HG02943 (cell line): Measurements from ENCODE around the gene ACTR3C.
A peak's percentile ranks its signal among the peaks of the same experiment; 100 is the strongest.

Experiments
- ATAC-seq: cut with Tn5 transposase; IDR thresholded peaks from one replicate; pipeline ENCODE4 v1.9.1; 2021; ENCODE audit warnings: mild to moderate bottlenecking, low read depth, moderate library complexity; ENCODE audit not compliant: unreplicated experiment

The ACTR3C gene

GRCh38 chr7:150322833-150323681 is at the start of gene ACTR3C, which contains the start of gene LRRC61:
Gene ACTR3C (minus strand): TSS chr7:150323545. CDS start chr7:150295296, 28,249 bp downstream.
Gene LRRC61 (plus strand): TSS chr7:150323355. CDS start chr7:150336862, 13,507 bp downstream.
- peak; percentile 62 for ATAC-seq

DNA sequence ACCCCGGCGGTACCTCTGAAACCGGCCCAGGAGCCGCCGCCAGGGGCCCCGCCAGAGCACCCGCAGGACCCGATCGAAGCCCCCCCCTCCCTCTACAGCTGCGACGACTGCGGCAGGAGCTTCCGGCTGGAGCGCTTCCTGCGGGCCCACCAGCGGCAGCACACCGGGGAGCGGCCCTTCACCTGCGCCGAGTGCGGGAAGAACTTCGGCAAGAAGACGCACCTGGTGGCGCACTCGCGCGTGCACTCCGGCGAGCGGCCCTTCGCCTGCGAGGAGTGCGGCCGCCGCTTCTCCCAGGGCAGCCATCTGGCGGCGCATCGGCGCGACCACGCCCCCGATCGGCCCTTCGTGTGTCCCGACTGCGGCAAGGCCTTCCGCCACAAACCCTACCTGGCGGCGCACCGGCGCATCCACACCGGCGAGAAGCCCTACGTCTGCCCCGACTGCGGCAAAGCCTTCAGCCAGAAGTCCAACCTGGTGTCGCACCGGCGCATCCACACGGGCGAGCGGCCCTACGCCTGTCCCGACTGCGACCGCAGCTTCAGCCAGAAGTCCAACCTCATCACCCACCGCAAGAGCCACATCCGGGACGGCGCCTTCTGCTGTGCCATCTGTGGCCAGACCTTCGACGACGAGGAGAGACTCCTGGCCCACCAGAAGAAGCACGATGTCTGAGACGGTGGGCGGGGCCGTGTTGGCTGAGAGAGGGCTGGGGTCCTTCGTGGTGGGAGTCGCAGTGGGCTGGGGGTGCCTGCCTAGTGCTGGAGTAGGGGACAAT is 49.1 kb upstream of the ACTR3C start:
- ATAC-seq, result no peak

GRCh38 chr7:150371996-150372270 is 48.6 kb upstream of the ACTR3C start:
- ATAC-seq, result no peak

- no peak for ATAC-seq
Measured at GRCh38 chr7:150371131-150371995, 48.0 kb upstream of the ACTR3C start.

- no peak for ATAC-seq
Measured at GRCh38 chr7:150370612-150371071, 47.3 kb upstream of the ACTR3C start.

DNA sequence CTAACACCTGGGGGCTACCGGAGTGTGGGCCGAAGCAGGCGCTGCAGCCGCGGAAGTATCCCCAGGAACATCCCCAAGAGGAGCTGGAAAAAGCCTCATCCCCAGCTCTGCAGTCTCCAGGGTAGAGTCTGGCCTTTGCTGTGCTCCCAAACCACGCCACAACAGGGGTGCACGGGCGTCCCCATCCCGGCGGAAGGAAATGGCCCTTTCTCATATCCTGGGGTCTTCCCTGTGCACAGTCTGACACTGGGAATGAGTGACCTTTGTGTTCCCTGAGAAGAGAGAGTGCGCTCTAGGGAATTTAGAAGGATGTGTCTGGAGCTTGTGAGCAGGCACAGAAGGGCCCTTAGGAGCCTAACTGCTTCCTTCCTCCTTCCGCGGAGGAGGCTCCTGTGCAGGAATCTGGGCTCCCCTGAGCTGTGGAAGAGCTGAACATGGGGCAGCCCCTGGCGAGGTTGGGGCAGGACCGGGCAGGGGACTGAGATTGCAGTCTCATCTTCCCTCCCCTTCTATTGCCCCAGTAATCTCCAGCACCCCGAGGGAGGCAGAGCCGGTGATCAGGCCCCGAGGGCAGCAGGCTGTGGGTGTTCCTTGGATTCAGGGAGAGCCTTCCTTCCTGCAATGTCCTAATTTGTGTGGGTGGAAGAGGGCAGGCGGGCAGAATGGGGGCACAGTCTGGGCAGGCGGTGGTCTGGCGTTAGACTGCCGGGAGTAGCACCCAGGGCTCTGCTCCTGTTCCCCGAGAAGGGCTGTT is 46.6 kb upstream of the ACTR3C start:
- ATAC-seq, result no peak

DNA sequence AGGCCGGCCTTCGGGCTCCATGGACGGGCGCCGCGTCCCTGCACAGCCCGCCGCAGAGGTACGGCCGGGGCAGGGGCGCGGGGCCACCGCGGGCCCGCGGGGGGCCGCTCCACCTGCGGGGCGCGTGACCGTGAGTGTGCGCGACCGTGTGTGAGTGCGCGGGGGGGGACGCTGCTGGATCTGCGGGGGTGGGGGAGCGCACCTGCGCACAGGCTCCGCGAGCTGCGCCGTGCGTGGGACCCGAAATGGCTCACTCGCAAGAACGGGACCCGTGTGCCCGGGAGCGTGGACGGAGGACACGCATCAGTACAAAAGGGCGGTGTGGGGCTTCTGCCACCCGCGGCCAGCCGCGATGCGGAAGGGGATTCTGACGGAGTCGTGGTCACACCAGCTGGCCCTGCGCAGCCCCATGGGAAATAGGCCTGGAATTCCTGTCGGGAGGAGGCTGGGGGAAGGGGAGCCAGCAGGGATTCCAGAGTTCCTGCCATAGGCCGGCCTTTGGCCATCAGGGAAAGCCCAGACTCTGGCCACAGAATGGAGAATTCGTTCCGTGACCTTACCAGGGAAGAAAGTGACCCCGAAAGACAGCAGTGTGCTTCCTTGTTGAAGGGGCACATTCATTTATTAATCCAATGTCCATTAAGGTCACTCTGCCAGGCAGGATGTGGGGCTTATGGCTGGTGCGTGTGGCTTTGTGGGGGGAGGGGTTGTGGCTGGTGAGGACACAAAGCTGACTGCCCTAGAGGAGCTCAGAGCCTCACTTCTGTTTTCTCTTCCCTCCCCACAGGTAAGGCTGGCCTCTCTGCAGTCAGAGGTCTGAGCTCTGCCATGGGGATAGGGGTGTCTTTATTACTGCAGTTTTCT is 45.8 kb upstream of the ACTR3C start:
- peak; percentile 41 for ATAC-seq

DNA sequence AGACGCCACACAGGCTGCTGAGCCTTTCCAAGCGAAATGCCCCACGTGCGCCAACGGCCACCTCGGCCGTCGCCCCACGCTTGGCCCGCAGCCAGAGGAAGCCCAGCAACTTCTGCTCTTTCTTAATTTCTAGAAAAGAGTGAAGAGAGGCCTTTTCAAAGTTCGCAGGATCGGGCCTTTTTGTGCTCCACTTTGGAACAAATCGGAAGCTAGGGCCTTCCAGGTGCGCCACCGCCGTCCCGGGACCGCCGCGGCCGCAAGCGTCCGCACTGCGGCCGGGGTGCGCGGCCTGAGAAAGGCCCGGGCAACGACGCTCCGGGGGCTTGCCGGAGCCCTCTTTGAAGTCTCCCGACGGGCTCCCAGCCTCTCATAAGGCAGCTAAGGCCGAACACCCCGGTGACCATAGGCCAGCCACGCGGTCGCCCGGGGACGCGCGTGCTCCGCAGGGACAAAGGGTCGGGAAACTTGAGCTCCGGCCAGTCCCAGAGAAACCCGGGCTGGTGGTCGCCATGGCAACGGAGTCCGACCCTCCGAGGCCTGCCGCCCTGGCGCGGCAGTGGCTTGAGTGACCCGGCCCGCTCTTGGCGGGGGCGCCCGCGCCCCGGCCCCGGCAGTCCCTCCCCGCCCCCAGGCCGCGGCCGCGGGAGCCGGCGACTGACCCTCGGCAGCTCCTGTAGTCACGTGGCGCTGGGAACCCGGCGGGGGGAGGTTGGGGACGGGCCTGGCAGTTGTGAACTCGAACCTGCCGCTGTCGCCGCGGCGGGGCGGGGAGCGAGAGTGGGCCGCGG is 44.9 kb upstream of the ACTR3C start, which contains the start of gene REPIN1:
TSS of gene REPIN1 (plus strand) at position 727 of the 788 bp plus-strand sequence. CDS start 890 bp downstream, outside the sequence.
- ATAC-seq, result peak; percentile 50

GRCh38 chr7:150367677-150368095 is 44.3 kb upstream of the ACTR3C start:
- ATAC-seq, result no peak

GRCh38 chr7:150365673-150366398 is 42.5 kb upstream of the ACTR3C start:
- no peak for ATAC-seq

DNA sequence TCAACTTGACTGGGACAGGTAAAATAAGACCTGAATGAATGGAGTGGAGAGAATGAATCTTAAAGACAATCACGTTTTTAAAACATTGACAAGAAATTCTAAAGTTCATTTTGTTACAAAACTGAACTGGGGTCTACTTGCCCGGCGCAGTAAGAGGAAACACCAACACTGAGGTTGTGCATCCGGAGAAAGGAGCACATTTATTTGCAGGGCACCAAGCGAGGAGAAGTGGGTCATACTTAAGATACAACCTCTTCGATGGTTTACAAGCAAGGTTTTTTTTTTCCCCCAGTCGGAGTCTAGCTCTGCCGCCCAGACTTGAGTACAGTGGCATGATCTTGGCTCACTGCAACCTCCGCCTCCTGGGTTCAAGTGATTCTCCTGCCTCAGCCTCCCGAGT is 41.8 kb upstream of the ACTR3C start:
- ATAC-seq, result no peak

- no peak for ATAC-seq
Measured at GRCh38 chr7:150363872-150364271, 40.5 kb upstream of the ACTR3C start.

- ATAC-seq, result no peak
Measured at GRCh38 chr7:150363370-150363769, 40.0 kb upstream of the ACTR3C start.

DNA sequence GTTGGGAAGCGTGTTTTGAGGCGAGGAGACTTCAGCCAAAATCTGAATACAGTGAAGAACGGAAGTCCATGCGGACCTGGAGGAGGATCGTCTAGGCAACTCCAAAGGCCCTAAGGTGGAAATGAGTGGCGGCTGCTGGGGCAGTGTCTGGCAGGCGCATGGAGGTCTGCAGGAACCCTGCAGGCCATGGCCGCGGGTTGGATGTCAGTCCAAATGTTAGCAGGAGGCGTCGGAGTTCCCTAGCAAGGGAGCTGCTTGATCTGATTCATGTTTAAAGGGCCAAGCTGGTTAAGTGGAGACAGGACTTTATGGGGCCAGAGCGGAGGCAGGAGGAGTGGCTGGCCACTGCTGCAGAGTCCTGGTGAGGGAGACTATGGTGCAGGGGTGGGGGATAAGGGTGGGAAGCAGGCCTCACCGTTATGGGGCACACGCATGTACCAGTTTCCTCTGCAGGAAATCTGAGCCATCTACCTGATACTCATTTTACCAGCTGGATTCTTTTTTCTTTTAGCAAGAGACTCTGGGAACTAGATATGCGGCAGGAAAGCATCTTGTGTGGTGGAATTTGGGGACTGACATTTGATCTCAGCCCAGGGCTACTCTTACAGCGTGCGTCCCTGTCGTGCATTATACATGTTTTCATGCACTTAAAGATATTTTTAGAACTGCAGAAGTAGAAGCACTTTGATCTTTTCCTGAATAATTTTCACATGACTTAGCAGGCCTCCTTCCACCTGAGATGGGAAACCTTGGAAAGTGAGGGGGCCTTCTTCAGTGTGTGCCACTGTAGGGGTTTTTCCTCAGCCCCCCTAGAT is 38.7 kb upstream of the ACTR3C start:
- no peak for ATAC-seq

- ATAC-seq, result no peak
Measured at GRCh38 chr7:150361402-150361801, 38.1 kb upstream of the ACTR3C start.

DNA sequence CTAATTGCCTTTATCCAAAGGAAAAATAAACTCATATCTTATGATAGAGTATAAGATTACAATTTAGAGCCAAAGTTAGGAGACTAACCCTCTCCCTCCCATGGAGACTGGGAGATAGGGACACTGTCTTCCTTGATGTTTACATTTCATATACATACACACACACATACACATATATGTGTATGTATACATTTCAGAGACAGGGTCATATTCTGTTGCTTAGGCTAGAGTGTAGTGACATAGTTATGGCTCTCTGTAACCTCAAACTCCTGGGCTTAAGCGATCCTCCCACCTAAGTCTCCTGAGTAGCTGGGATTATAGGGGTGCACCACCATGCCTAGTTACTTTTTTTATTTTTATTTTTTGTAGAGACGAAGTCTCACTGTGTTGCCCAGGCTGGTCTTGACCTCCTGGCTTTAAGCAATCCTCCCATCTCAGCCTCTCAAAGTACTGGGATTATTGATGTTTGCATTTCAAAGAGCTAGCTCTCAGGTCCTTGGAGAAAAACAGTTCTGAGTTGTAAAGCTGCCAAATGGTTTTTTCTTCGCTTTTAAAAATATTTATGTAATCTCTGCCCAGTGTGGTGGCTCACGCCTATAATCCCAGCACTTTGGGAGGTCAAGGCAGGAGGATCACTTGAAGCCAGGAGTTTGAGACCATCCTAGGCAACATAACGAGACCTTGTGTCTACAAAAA is 37.2 kb upstream of the ACTR3C start:
- no peak for ATAC-seq
